CD4-positive, alpha-beta T cell (primary cell): ENCODE measurements around the gene DLGAP4. TPM values are rescaled to one million over a fixed set of nuclear protein-coding genes. Genes with fewer than 3 reads are reported as not detected.
A peak's percentile ranks its signal among the peaks of the same experiment; 100 is the strongest.

Experiments
- ATAC-seq: fragments of 200-7000 bp; cut with Tn5 transposase; one replicate; pipeline ENCODE4 v1.10.0; 2022; ENCODE audit warnings: mild to moderate bottlenecking; ENCODE audit not compliant: poor library complexity
- CTCF ChIA-PET: fragments of 350-600 bp; sonication (Branson Sonifier 250); formaldehyde crosslinking; loops from one replicate; lab custom pipeline; 2021; ENCODE audit warnings: antibody characterized with exemption, inconsistent platforms; lab: Charles Lee
- POLR2A ChIA-PET: fragments of 350-600 bp; sonication (Branson Sonifier 250); formaldehyde crosslinking; loops from one replicate; lab custom pipeline; 2021; ENCODE audit warnings: antibody characterized with exemption, inconsistent platforms; lab: Charles Lee
- DNase-seq, 14 experiments: peaks; one replicate each; pipeline ENCODE4 v3.0.0-alpha.2; 2013 to 2020; ENCODE audit warnings: mixed read lengths in 2 of 14
- H3K27ac ChIP-seq, 2 donors: one replicate each; pipeline versions ENCODE4 v1.5.1 to v1.7.0; 2013; ENCODE audit warnings: low read length in 2 of 2, low read depth in 1 of 2, mild to moderate bottlenecking in 1 of 2
- H3K27me3 ChIP-seq, 2 experiments: 1 replicate in 1 of 2; 2 replicates in 1 of 2; pipeline versions ENCODE4 v1.6.1 to v1.7.0; 2013; ENCODE audit warnings: low read length in 2 of 2, control low read depth in 1 of 2, mild to moderate bottlenecking in 1 of 2, moderate library complexity in 1 of 2; ENCODE audit not compliant: insufficient read depth in 2 of 2, control insufficient read depth in 1 of 2
- H3K36me3 ChIP-seq: one replicate; pipeline ENCODE4 v1.6.1; 2013; ENCODE audit warnings: low read length, control low read depth; ENCODE audit not compliant: insufficient read depth
- H3K4me1 ChIP-seq: one replicate; pipeline ENCODE4 v1.6.1; 2013; ENCODE audit warnings: low read length, control low read depth; ENCODE audit not compliant: insufficient read depth
- H3K4me3 ChIP-seq: one replicate; pipeline ENCODE4 v1.5.1; 2013; ENCODE audit warnings: mild to moderate bottlenecking, low read length, moderate library complexity
- H3K9me3 ChIP-seq, 2 experiments: 1 replicate in 1 of 2; 2 replicates in 1 of 2; pipeline versions ENCODE4 v1.6.1 to v1.7.0; 2013; ENCODE audit warnings: low read length in 2 of 2, mild to moderate bottlenecking in 2 of 2, control low read depth in 1 of 2, moderate library complexity in 1 of 2; ENCODE audit not compliant: control insufficient read depth in 1 of 2, insufficient read depth in 1 of 2
- H3K27ac Mint-ChIP-seq: one replicate; pipeline ENCODE4 v1.8.0; 2020; ENCODE audit warnings: mixed read lengths
- H3K27me3 Mint-ChIP-seq: one replicate; pipeline ENCODE4 v1.8.0; 2021; ENCODE audit warnings: mixed read lengths
- H3K36me3 Mint-ChIP-seq: one replicate; pipeline ENCODE4 v1.8.0; 2021; ENCODE audit warnings: low read depth, mixed read lengths
- H3K4me1 Mint-ChIP-seq: one replicate; pipeline ENCODE4 v1.8.0; 2021; ENCODE audit warnings: low read depth, mixed read lengths
- H3K4me3 Mint-ChIP-seq: one replicate; pipeline ENCODE4 v1.8.0; 2020; ENCODE audit warnings: mild to moderate bottlenecking, mixed read lengths
- H3K9me3 Mint-ChIP-seq: one replicate; pipeline ENCODE4 v1.8.0; 2020; ENCODE audit warnings: mixed read lengths
- CTCF ChIP-seq: fragments of 200-600 bp; IDR thresholded peaks from one replicate; pipeline ENCODE4 v1.8.0; 2022; ENCODE audit warnings: antibody characterized with exemption, mild to moderate bottlenecking
- intact Hi-C, 2 experiments: fragments of 100-400 bp; cut with DNase I in 1 of 2; cut with micrococcal nuclease in 1 of 2; formaldehyde crosslinking; loops; one replicate each; pipeline versions ENCODE4 v1.15.1 to v1.9.0; 2023 to 2025; cut with DNase I, micrococcal nuclease
- total RNA-seq, 174 experiments: library from RNA in 2 of 174; stranded (reverse) in 2 of 174; gene quantifications; one replicate each; pipeline ENCODE4 v1.2.3 and lab custom pipeline; 2021 to 2026

The DLGAP4 gene
- total RNA-seq, 2 experiments from 2014 or later, result 16.0 to 16.1 TPM

- no peak for TF ChIP-seq CTCF
- ATAC-seq (no peak), DNase-seq (no peak)
- H3K27me3 ChIP-seq, result peaks cover 42 to 68% of the 10 kb centered on the region in 2 experiments
- Mint-ChIP-seq H3K27ac (no peak overlapping the region), H3K4me1 (peaks cover 13% of the 10 kb centered on the region), H3K4me3 (peak overlapping the region; percentile 67), H3K27me3 (peaks cover 69% of the 10 kb centered on the region), H3K36me3 (no peaks in the 10 kb centered on the region), H3K9me3 (no peaks in the 10 kb centered on the region)
- H3K36me3 ChIP-seq, result no peaks in the 10 kb centered on the region
- peaks cover 0 to 20% of the 10 kb centered on the region in 2 experiments for H3K9me3 ChIP-seq
- CTCF ChIA-PET, result no interaction called here
- intact Hi-C loops, result loop anchor here in 1 of 2 experiments (10.0 kb wide), 1 partner anchor 215 kb away; no protein-coding TSS in a partner anchor
- no peak overlapping the region for H3K4me3 ChIP-seq
- peaks cover 17% of the 10 kb centered on the region for H3K4me1 ChIP-seq
- POLR2A ChIA-PET, result no interaction called here
- no peak overlapping the region for H3K27ac ChIP-seq
These were observed 3.5 kb downstream of the DLGAP4 start for GRCh38 chr20:36309643-36310042.

- ATAC-seq (no peak), DNase-seq (no peak)
- Mint-ChIP-seq H3K27ac (no peak overlapping the region), H3K4me1 (peaks cover 8% of the 10 kb centered on the region), H3K36me3 (no peaks in the 10 kb centered on the region), H3K4me3 (no peak overlapping the region), H3K9me3 (no peaks in the 10 kb centered on the region), H3K27me3 (peaks cover 62% of the 10 kb centered on the region)
- CTCF ChIA-PET, result no interaction called here
- Histone ChIP-seq H3K27ac (no peak overlapping the region), H3K4me3 (no peak overlapping the region), H3K9me3 (peaks cover 0 to 20% of the 10 kb centered on the region in 2 experiments), H3K4me1 (peaks cover 17% of the 10 kb centered on the region), H3K36me3 (no peaks in the 10 kb centered on the region), H3K27me3 (peaks cover 35 to 61% of the 10 kb centered on the region in 2 experiments)
- intact Hi-C loops, result loop anchor here in 1 of 2 experiments (10.0 kb wide), 1 partner anchor 216 kb away; no protein-coding TSS in a partner anchor
- TF ChIP-seq CTCF, result no peak
- POLR2A ChIA-PET, result no interaction called here
These were observed 4.3 kb downstream of the DLGAP4 start for GRCh38 chr20:36310215-36310981.

GRCh38 chr20:36311141-36311853 is 5.2 kb downstream of the DLGAP4 start:
- Mint-ChIP-seq H3K9me3 (no peaks in the 10 kb centered on the region), H3K27me3 (peaks cover 58% of the 10 kb centered on the region), H3K4me3 (no peak overlapping the region), H3K27ac (no peak overlapping the region), H3K4me1 (peaks cover 5% of the 10 kb centered on the region), H3K36me3 (no peaks in the 10 kb centered on the region)
- Histone ChIP-seq H3K27ac (no peak overlapping the region), H3K27me3 (peaks cover 31 to 55% of the 10 kb centered on the region in 2 experiments), H3K36me3 (no peaks in the 10 kb centered on the region), H3K4me3 (no peak overlapping the region), H3K9me3 (peaks cover 0 to 20% of the 10 kb centered on the region in 2 experiments), H3K4me1 (peaks cover 12% of the 10 kb centered on the region)
- intact Hi-C loops, result loop anchor here in 1 of 2 experiments (10.0 kb wide), 1 partner anchor 216 kb away; no protein-coding TSS in a partner anchor
- ATAC-seq (no peak), DNase-seq (no peak)
- ChIA-PET CTCF (no interaction called here), POLR2A (no interaction called here)
- no peak for TF ChIP-seq CTCF
